MM.1S (cell line): ENCODE data around the gene PADI6.

Experiments used
- CTCF ChIP-seq: fragments of 300-600 bp; sonication (generic); IDR thresholded peaks from 2 replicates; pipeline ENCODE4 v1.5.1; 2016; ENCODE audit warnings: antibody characterized with exemption, low read length, mixed read lengths
- EZH2 ChIP-seq: fragments of 300-600 bp; sonication (generic); optimal IDR thresholded peaks from 2 replicates; pipeline ENCODE3; 2017; ENCODE audit warnings: low read depth, mild to moderate bottlenecking, antibody characterized with exemption, low read length, mixed read lengths

GRCh38 chr1:17409391-17409811 lies 37.4 kb downstream of the PADI6 start:
- TF ChIP-seq CTCF: no peak
- no peak for TF ChIP-seq EZH2
